Mucosa of descending colon (tissue), 3 donors: ENCODE results near the gene SIRT2. TPM values are rescaled to one million over a fixed set of nuclear protein-coding genes. Genes with fewer than 3 reads are reported as not detected.
A peak's percentile ranks its signal among the peaks of the same experiment; 100 is the strongest.
"Not testable (repeated sequence)": the region's sequence is repeated elsewhere in the genome, so short reads cannot be mapped to it uniquely, and the experiment has no call there.

ENCODE experiments used
- ATAC-seq: fragments of 200-7000 bp; cut with Tn5 transposase; one replicate; pipeline ENCODE4 v1.9.1; 2020; ENCODE audit warnings: mild to moderate bottlenecking, moderate library complexity
- DNase-seq, 3 donors: peaks; one replicate each; pipeline ENCODE4 v3.0.0-alpha.2; 2020
- H3K36me3 ChIP-seq: fragments of 200-600 bp; one replicate; pipeline ENCODE4 v1.8.0; 2021; ENCODE audit warnings: low read depth, mild to moderate bottlenecking
- H3K4me1 ChIP-seq: fragments of 200-600 bp; one replicate; pipeline ENCODE4 v1.8.0; 2021; ENCODE audit warnings: low read depth, mild to moderate bottlenecking
- H3K4me3 ChIP-seq: fragments of 200-600 bp; one replicate; pipeline ENCODE4 v1.8.0; 2021; ENCODE audit warnings: mild to moderate bottlenecking
- H3K9me3 ChIP-seq: fragments of 200-600 bp; one replicate; pipeline ENCODE4 v1.8.0; 2021; ENCODE audit warnings: mild to moderate bottlenecking
- intact Hi-C, 2 donors: fragments of 100-400 bp; cut with DNase I in 1 of 2; cut with micrococcal nuclease in 1 of 2; formaldehyde crosslinking; loops; one replicate each; pipeline versions ENCODE4 v1.11.0 to v1.11.1; 2022; cut with DNase I, micrococcal nuclease
- total RNA-seq, 3 donors: library from RNA; stranded (reverse); fragmentation: NEBNext Ultra II Directional in 2 of 3; extraction: Animal tissue kit (Norgen Biotek cat#: 25700) in 2 of 3; gene quantifications; one replicate each; pipeline versions ENCODE4 v1.2.1 to v1.2.4, GENCODE V29; 2021 to 2023
- TF ChIP-seq, protein P1 (sequence below): fragments of 200-600 bp; IDR thresholded peaks from one replicate; pipeline ENCODE4 v1.8.0; 2022; ENCODE audit warnings: antibody characterized with exemption, mild to moderate bottlenecking
- donor health status: DM: no; HTN: no; CAD: no; lungs with moderate emphysema.
- donor health status: DM: no; HTN: no; CAD: no.
- donor health status: DM: no; HTN: yes; CAD: no.

SIRT2 gene
- total RNA-seq, 3 donors from 2014 or later, result 32.3 to 67.2 (median 35.8) TPM

DNA sequence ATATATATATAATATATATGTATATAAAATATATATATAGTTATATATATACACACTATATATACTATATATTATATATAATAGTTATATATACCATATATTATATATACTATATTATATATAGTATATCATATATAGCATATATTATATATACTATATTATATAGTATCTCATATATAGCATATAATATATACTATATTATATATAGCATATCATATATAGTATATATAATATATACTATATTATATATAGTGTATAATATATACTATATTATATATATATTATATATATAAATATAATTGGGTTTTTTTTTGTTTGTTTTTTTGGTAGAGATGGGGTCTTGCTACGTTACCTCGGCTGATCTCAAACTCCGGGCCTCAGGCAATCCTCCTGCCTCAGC lies 38.0 kb downstream of the SIRT2 start:
- no peaks in the 10 kb centered on the region for H3K9me3 ChIP-seq
- ATAC-seq, result no peak
- TF ChIP-seq, protein P1, sequence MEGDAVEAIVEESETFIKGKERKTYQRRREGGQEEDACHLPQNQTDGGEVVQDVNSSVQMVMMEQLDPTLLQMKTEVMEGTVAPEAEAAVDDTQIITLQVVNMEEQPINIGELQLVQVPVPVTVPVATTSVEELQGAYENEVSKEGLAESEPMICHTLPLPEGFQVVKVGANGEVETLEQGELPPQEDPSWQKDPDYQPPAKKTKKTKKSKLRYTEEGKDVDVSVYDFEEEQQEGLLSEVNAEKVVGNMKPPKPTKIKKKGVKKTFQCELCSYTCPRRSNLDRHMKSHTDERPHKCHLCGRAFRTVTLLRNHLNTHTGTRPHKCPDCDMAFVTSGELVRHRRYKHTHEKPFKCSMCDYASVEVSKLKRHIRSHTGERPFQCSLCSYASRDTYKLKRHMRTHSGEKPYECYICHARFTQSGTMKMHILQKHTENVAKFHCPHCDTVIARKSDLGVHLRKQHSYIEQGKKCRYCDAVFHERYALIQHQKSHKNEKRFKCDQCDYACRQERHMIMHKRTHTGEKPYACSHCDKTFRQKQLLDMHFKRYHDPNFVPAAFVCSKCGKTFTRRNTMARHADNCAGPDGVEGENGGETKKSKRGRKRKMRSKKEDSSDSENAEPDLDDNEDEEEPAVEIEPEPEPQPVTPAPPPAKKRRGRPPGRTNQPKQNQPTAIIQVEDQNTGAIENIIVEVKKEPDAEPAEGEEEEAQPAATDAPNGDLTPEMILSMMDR, result no peak

DNA sequence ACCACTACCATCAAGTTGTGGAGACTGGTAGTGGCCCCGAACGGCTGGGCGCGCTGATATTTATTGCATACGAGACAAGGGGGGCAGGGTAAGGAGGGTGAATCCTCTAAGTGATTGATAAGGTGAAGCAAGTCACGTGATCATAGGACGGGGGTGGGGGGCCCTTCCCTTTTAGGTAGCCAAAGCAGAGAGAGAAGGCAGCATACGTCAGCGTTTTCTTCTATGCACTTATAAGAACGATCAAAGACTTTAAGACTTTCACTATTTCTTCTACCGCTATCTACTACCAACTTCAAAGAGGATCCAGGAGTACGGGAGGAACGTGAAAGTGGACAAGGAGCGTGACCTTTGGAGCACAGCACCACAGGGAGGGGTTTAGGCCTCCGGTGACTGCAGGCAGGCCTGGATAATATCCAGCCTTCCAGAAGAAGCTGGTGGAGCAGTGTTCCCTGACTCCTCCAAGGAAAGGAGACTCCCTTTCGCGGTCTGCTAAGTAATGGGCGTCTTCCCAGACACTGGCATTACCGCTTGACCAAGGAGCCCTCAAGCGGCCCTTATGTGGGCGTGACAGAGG lies 39.7 kb downstream of the SIRT2 start:
- H3K4me3 ChIP-seq, ATAC-seq, intact Hi-C loops, H3K36me3 ChIP-seq, H3K9me3 ChIP-seq: not testable (repeated sequence)
- peak in 2 of 3 donors; percentile 44 to 49 for DNase-seq
- H3K4me1 ChIP-seq, result peaks cover 25% of the 10 kb centered on the region

More for the DNA sequence above, 38.0 kb downstream of the SIRT2 start:
- intact Hi-C loops, result no loop called here
- Histone ChIP-seq H3K4me3 (no peak overlapping the region), H3K36me3 (no peaks in the 10 kb centered on the region), H3K4me1 (peaks cover 31% of the 10 kb centered on the region)
- DNase-seq, result no peak

DNA sequence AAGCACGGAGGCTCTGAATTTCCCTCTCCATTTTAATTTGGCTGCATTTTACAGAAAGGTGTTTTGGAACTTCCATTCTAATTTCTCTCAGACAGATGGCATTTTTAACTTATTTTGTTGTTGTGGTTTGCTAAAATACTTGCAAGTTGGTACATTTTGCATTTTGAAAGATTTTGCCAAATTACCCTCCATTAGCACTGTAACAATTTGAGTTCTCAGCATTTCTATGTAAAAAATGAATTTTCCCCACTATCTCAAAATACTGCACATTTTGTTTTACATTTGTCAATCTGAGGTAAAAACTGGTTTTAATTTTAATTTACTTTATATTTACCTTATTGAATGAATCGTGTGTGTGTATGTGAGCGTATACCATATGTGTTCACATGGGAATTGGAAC lies 42.6 kb downstream of the SIRT2 start:
- no peak for DNase-seq
- ATAC-seq, result no peak
- no peaks in the 10 kb centered on the region for H3K9me3 ChIP-seq
- peaks cover 13% of the 10 kb centered on the region for H3K4me1 ChIP-seq
- H3K36me3 ChIP-seq, result no peaks in the 10 kb centered on the region
- TF ChIP-seq, protein P1, result no peak
- H3K4me3 ChIP-seq, result no peak overlapping the region
- intact Hi-C loops, result no loop called here

DNA sequence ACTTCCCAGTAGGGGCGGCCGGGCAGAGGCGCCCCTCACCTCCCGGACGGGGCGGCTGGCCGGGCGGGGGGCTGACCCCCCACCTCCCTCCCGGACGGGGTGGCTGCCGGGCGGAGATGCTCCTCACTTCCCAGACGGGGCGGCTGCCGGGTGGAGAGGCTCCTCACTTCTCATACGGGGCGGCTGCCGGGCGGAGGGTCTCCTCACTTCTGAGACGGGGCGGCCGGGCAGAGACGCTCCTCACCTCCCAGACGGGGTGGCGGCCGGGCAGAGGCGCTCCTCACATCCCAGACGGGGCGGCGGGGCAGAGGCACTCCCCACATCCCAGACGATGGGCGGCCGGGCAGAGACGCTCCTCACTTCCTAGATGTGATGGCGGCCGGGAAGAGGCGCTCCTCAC lies 43.7 kb downstream of the SIRT2 start:
- DNase-seq, H3K36me3 ChIP-seq, ATAC-seq, H3K4me3 ChIP-seq, intact Hi-C loops, H3K9me3 ChIP-seq: not testable (repeated sequence)
- peaks cover 12% of the 10 kb centered on the region for H3K4me1 ChIP-seq

DNA sequence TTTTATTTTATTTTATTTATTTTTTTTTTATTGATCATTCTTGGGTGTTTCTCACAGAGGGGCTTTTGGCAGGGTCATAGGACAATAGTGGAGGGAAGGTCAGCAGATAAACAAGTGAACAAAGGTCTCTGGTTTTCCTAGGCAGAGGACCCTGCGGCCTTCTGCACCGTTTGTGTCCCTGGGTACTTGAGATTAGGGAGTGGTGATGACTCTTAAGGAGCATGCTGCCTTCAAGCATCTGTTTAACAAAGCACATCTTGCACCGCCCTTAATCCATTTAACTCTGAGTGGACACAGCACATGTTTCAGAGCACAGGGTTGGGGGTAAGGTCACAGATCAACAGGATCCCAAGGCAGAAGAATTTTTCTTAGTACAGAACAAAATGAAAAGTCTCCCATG lies 44.5 kb downstream of the SIRT2 start:
- DNase-seq, H3K9me3 ChIP-seq, H3K36me3 ChIP-seq, ATAC-seq, H3K4me1 ChIP-seq, intact Hi-C loops, H3K4me3 ChIP-seq: not testable (repeated sequence)

DNA sequence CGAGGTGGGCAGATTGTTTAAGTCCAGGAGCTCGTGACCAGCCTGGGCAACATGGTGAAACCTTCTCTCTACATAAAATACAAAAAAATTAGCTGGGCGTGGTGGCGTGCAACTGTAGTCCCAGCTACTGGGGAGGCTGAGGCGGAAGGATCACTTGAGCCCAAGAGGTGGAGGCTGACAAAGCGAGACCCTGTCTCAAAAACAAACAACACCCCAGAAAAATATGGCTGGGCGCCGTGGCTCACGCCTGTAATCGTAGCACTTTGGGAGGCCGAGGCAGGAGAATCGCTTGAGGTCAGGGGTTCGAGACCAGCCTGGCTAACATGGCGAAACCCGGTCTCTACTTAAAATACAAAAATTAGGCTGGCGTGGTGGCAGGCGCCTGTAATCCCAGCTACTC lies 46.2 kb downstream of the SIRT2 start:
- TF ChIP-seq, protein P1, result no peak
- Histone ChIP-seq H3K9me3 (no peaks in the 10 kb centered on the region), H3K4me3 (no peak overlapping the region), H3K36me3 (no peaks in the 10 kb centered on the region), H3K4me1 (peaks cover 11% of the 10 kb centered on the region)
- no peak for DNase-seq
- no peak for ATAC-seq
- intact Hi-C loops, result no loop called here

DNA sequence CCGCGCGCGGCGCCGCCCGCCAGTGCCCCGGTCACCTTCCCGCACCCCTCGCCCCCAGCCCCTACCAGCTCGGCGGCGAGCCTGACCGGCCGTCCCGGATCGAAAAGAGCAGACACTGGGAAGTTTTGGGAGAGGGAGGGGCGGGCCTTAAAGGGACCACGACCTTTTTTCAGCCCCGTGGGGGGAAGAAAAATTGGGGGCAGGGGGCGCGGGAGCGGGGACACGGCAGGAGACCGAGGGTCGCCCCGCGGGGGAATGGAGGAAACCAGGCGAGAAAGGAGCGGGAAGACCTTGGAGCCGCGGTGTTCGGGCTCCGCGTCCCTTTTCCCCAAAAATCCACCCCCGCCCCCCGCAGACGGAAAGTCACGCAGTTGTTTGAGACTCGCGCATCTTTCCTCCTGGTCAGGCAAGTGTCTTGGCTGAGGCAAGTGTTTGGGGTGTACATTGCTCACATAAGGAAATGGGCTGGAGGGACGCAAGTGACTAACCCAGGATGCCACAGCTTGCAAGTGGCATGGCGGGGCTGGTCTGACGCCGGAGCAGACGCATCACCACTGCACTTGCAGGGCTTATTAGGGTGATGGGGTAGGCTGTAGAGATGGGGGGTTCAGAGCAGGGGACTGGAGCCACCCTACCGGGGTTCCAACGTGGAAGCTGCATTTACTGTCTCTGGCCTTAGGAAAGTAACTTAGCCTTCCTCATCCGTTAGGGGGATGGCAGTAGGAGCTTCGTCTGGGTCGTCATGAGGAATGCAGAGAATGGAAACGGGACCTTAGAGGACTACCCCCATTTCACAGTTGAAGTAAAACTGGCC lies 47.0 kb downstream of the SIRT2 start:
- intact Hi-C loops, result no loop called here
- peak; percentile 73 to 83 (median 81) for DNase-seq
- no peaks in the 10 kb centered on the region for H3K36me3 ChIP-seq
- peaks cover 19% of the 10 kb centered on the region for H3K4me1 ChIP-seq
- TF ChIP-seq, protein P1, result no peak
- peak overlapping the region; percentile 44 for H3K4me3 ChIP-seq
- ATAC-seq, result no peak
- H3K9me3 ChIP-seq, result no peaks in the 10 kb centered on the region
